ENCODE results near the gene AKAP6.
"Not testable (repeated sequence)": the region's sequence is repeated elsewhere in the genome, so short reads cannot be mapped to it uniquely, and the experiment has no call there.

The AKAP6 gene

GRCh38 chr14:32378284-32378683 is 49.2 kb downstream of the AKAP6 start:
- H3K4me3 ChIP-seq (ENCODE audit: low read depth, low read length) = no peak overlapping the region
- no peak for TF ChIP-seq CTCF (IDR thresholded peaks at IDR 0.05; ENCODE audit: low read depth, low read length, missing control alignments)
- no peak for DNase-seq (ENCODE audit: low read depth)

GRCh38 chr14:32379447-32379846 is 50.3 kb downstream of the AKAP6 start:
- TF ChIP-seq CTCF (IDR thresholded peaks at IDR 0.05; ENCODE audit: low read depth, low read length, missing control alignments) = no peak
- H3K4me3 ChIP-seq (ENCODE audit: low read depth, low read length) = no peak overlapping the region
- DNase-seq (ENCODE audit: low read depth) = no peak

GRCh38 chr14:32381869-32382268 is 52.8 kb downstream of the AKAP6 start:
- no peak for DNase-seq (ENCODE audit: low read depth)
- TF ChIP-seq CTCF (IDR thresholded peaks at IDR 0.05; ENCODE audit: low read depth, low read length, missing control alignments) = no peak
- H3K4me3 ChIP-seq (ENCODE audit: low read depth, low read length) = no peak overlapping the region

- no peak overlapping the region for H3K4me3 ChIP-seq (ENCODE audit: low read depth, low read length)
- DNase-seq (ENCODE audit: low read depth) = no peak
- no peak for TF ChIP-seq CTCF (IDR thresholded peaks at IDR 0.05; ENCODE audit: low read depth, low read length, missing control alignments)
Observed at GRCh38 chr14:32382704-32383103, 53.6 kb downstream of the AKAP6 start.

- no peak for DNase-seq (ENCODE audit: low read depth)
- TF ChIP-seq CTCF (IDR thresholded peaks at IDR 0.05; ENCODE audit: low read depth, low read length, missing control alignments) = no peak
- H3K4me3 ChIP-seq (ENCODE audit: low read depth, low read length) = no peak overlapping the region
Observed at GRCh38 chr14:32383364-32384009, 54.4 kb downstream of the AKAP6 start.

- DNase-seq (ENCODE audit: low read depth) = no peak
- TF ChIP-seq CTCF (IDR thresholded peaks at IDR 0.05; ENCODE audit: low read depth, low read length, missing control alignments) = no peak
- H3K4me3 ChIP-seq (ENCODE audit: low read depth, low read length) = no peak overlapping the region
Observed at GRCh38 chr14:32384464-32384863, 55.4 kb downstream of the AKAP6 start.

GRCh38 chr14:32387295-32387694 is 58.2 kb downstream of the AKAP6 start:
- not testable (repeated sequence) for H3K4me3 ChIP-seq (ENCODE audit: low read depth, low read length); DNase-seq (ENCODE audit: low read depth)

Data from GM12864 (cell line).